Lower leg skin (tissue), 4 donors: ENCODE data around the gene MYO10. TPM values are rescaled to one million over a fixed set of nuclear protein-coding genes. Genes with fewer than 3 reads are reported as not detected.
"Not testable (repeated sequence)": the region's sequence is repeated elsewhere in the genome, so short reads cannot be mapped to it uniquely, and the experiment has no call there.

Source experiments
- DNase-seq, 2 donors: peaks; one replicate each; pipeline ENCODE4 v3.0.0-alpha.2; 2019; ENCODE audit warnings: low spot score in 2 of 2
- H3K4me3 ChIP-seq: fragments of 200-600 bp; sonication (generic); 2 replicates; pipeline ENCODE4 v1.5.1; 2017; ENCODE audit warnings: mild to moderate bottlenecking, low read depth; ENCODE audit not compliant: poor library complexity, severe bottlenecking
- POLR2A ChIP-seq, 2 donors: fragments of 450-650 bp; IDR thresholded peaks; one replicate each; pipeline ENCODE4 v1.6.1; 2016 to 2017; ENCODE audit warnings: antibody characterized with exemption in 2 of 2, mild to moderate bottlenecking in 1 of 2, moderate library complexity in 1 of 2
- WGBS, 2 donors: methylation state at CpG; one replicate each; pipeline ENCODE4 v1.1.5; 2018; 5-methylcytosine and 5-hydroxymethylcytosine counted together
- intact Hi-C: fragments of 100-400 bp; cut with DNase I; formaldehyde crosslinking; loops from one replicate; pipeline ENCODE4 v1.15.0; 2023; ENCODE audit warnings: low total_unique reads
- total RNA-seq, 4 donors: library from RNA; depleted of rRNA; stranded (reverse); fragments of >200 nt; gene quantifications; one replicate each; pipeline ENCODE4 v1.1.0, GENCODE V29; 2016
- TF ChIP-seq, protein P1 (sequence below), 3 donors: fragments of 450-650 bp; IDR thresholded peaks; one replicate each; pipeline ENCODE4 v1.5.1; 2016; ENCODE audit warnings: antibody characterized with exemption in 3 of 3, mild to moderate bottlenecking in 3 of 3, moderate library complexity in 2 of 3

The MYO10 gene
- total RNA-seq, 4 donors from 2014 or later, result 34.7 to 57.4 (median 47.3) TPM

- no peak for DNase-seq
- intact Hi-C loops, result no loop called here
- TF ChIP-seq POLR2A (IDR thresholded peaks at IDR 0.05), result no peak
- TF ChIP-seq, protein P1, sequence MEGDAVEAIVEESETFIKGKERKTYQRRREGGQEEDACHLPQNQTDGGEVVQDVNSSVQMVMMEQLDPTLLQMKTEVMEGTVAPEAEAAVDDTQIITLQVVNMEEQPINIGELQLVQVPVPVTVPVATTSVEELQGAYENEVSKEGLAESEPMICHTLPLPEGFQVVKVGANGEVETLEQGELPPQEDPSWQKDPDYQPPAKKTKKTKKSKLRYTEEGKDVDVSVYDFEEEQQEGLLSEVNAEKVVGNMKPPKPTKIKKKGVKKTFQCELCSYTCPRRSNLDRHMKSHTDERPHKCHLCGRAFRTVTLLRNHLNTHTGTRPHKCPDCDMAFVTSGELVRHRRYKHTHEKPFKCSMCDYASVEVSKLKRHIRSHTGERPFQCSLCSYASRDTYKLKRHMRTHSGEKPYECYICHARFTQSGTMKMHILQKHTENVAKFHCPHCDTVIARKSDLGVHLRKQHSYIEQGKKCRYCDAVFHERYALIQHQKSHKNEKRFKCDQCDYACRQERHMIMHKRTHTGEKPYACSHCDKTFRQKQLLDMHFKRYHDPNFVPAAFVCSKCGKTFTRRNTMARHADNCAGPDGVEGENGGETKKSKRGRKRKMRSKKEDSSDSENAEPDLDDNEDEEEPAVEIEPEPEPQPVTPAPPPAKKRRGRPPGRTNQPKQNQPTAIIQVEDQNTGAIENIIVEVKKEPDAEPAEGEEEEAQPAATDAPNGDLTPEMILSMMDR (IDR thresholded peaks at IDR 0.05), result no peak
- WGBS, 2 donors, result 47 to 50% methylated on average over 11 of the region's 11 CpGs
- no peak overlapping the region for H3K4me3 ChIP-seq
Measured at GRCh38 chr5:16740811-16741392, 195.2 kb downstream of the MYO10 start.

DNA sequence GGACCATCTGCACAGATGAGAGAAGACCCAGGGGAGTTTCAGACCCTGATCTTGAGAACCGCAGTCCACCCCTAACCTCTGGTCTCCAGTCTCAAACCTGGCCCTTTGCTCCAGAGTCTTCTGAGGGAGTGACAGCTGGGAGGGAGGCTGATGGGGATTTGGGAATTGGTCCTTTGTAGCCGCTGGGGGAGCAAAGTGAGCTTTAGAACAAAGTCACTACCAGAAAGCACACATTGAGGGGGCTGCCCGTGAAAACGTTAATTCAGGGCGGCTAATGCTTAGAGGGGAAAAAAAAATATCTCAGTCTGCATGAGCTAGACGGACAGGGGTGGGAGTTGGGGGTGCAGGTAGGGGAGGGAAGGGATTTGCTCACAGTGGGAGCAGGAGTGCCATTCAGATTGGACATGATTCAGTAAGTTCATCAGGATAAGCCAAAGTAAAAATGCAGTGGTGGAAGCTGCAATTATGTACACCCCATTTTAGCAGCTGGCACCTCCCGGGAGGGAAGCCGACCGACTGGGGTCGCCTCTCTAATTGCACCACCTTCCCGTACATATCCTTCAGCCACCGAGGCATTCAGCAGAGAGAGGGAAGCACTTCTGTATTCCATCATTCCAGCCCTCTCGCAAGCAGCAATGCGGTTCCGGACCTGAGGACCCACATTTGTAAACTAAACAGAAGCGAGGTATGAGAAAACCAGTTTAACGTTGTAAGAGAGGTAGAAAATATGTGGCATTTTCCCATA, 195.8 kb downstream of the MYO10 start:
- peak in 1 of 2 donors; percentile 40 for DNase-seq
- TF ChIP-seq POLR2A (IDR thresholded peaks at IDR 0.05), result no peak
- TF ChIP-seq, protein P1 (IDR thresholded peaks at IDR 0.05), result no peak
- intact Hi-C loops, result no loop called here
- H3K4me3 ChIP-seq, result no peak overlapping the region
- 84 to 85% methylated on average over 17 of the region's 17 CpGs for WGBS, 2 donors

GRCh38 chr5:16738393-16738792, 197.7 kb downstream of the MYO10 start:
- 69 to 82% methylated on average over 5 of the region's 5 CpGs for WGBS, 2 donors
- H3K4me3 ChIP-seq, DNase-seq, intact Hi-C loops: not testable (repeated sequence)

DNA sequence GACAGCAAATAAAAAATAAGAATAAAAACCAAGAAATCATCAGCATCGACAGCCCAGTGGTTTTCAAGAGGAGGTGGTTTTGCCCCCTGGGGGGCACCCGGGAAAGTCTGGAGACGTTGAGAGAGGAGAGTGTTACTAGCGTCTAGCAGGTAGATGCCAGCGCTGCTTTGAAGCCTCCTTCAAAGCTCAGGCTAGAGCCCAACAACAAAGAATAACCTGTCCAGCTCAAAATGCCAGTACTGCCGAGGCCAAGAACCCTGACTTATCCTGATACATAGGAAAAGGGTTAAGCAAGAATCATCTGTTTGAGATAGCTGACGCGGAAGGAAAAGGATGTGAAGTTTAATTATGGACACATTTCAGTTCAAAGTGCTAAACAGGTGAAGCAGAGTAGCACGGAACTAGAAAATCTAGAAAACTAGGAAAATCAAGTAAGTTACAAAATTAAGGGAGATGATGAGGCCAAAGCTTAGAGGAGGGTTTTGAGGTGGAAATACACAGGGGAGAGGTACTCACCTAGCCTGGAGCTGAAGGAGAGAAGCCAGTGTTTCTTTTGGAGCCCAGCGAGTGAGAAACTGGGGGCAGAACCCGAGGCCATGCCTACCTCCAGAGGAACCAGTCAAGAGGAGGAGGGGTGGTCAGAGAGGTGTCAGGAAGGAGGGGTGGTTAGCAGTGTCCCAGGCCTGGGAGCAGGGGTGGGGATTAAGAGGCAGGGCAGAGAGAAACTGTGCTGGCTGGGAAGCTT, 198.3 kb downstream of the MYO10 start:
- TF ChIP-seq, protein P1 (IDR thresholded peaks at IDR 0.05), result no peak
- no peak for TF ChIP-seq POLR2A (IDR thresholded peaks at IDR 0.05)
- no peak for DNase-seq
- intact Hi-C loops, result no loop called here
- no peak overlapping the region for H3K4me3 ChIP-seq
- WGBS, 2 donors, result 72 to 75% methylated on average over 11 of the region's 11 CpGs

DNA sequence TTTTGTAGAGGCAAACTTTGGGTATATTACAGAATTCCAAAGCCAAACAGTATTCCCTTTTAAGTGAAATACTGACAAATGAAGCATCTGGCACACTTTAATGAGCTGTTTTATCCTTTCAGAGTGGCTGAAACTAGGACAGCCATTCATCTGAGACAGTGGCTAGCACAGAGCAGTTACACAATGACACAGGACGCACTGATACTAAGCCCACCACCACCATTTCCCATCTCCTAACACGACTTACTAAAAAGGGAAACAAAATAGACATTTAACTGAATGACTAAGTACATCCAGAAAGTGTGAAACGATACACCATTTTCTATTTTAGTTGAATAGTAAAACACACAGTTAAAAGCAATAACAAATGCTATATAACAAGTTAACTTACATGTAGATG, 198.9 kb downstream of the MYO10 start:
- 46 to 60% methylated on average over 3 of the region's 3 CpGs for WGBS, 2 donors
- TF ChIP-seq POLR2A (IDR thresholded peaks at IDR 0.05), result no peak
- TF ChIP-seq, protein P1 (IDR thresholded peaks at IDR 0.05), result no peak
- intact Hi-C loops, result no loop called here
- DNase-seq, result no peak
- H3K4me3 ChIP-seq, result no peak overlapping the region
